ENCODE data around the gene HPSE.
"Not testable (repeated sequence)": the region's sequence is repeated elsewhere in the genome, so short reads cannot be mapped to it uniquely, and the experiment has no call there.

HPSE gene

DNA sequence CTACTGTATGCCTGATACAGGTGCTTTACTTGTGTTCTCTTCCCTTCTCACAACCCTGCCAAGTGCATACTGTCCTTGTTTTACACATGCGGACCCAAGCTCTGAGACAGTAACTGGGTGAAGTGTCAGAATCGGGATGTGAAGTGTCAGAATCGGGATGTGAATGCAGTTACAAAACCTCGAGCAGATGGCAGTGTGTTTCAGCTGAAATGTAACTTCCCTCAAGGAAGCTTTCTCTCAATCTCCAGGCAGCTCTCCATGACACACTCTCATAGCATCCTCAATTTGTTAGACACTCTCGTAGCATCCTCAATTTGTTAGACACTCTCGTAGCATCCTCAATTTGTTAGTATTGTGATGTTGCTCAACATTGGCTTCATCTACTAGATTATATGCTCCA is 1.1 kb upstream of the HPSE start:
- H3K4me1 ChIP-seq (ENCODE audit: control insufficient read depth, insufficient read depth, low read length): no peaks in the 10 kb centered on the region
- H3K9me3 ChIP-seq (ENCODE audit: control insufficient read depth, insufficient read depth, low read depth, low read length): no peaks in the 10 kb centered on the region
- H3K36me3 ChIP-seq (ENCODE audit: control insufficient read depth, insufficient read depth, low read length): no peaks in the 10 kb centered on the region
- peaks cover 56% of the 10 kb centered on the region for H3K27me3 ChIP-seq (ENCODE audit: control insufficient read depth, insufficient read depth, low read length)
- H3K4me3 ChIP-seq (ENCODE audit: low read depth, low read length): peak overlapping the region; percentile 87; the same call in 1 of the 2 replicates
- H3K9ac ChIP-seq (ENCODE audit: low read length): no peak overlapping the region
- H3K27ac ChIP-seq (ENCODE audit: low read depth, low read length): no peak overlapping the region

DNA sequence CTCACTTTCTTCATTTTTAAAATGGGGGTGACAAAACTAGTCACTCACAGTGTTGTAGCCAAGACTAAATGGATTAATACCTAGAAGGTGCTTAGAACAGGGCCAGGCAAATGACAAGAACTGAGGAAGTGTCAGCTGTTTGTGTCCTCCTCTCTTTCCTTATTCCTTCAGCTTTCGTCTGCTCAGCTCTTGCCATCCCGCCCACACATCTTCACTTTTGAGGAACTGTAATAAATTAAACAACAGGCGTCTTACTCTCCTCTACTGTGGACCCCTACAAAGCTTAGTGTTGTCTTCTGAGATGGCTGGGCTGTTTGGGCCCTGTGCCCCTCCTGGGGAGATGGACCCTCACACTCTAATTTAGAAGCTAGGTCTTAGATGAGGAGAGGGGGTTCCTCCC is 2.7 kb downstream of the HPSE start:
- Histone ChIP-seq H3K27ac (ENCODE audit: low read depth, low read length) (no peak overlapping the region), H3K9me3 (ENCODE audit: control insufficient read depth, insufficient read depth, low read depth, low read length) (no peaks in the 10 kb centered on the region), H3K36me3 (ENCODE audit: control insufficient read depth, insufficient read depth, low read length) (no peaks in the 10 kb centered on the region), H3K9ac (ENCODE audit: low read length) (no peak overlapping the region), H3K4me1 (ENCODE audit: control insufficient read depth, insufficient read depth, low read length) (0 out of 2 replicates have a peak, but pooled peaks cover 3% of the 10 kb centered on the region), H3K4me3 (ENCODE audit: low read depth, low read length) (no peak overlapping the region), H3K27me3 (ENCODE audit: control insufficient read depth, insufficient read depth, low read length) (peaks cover 69% of the 10 kb centered on the region)

DNA sequence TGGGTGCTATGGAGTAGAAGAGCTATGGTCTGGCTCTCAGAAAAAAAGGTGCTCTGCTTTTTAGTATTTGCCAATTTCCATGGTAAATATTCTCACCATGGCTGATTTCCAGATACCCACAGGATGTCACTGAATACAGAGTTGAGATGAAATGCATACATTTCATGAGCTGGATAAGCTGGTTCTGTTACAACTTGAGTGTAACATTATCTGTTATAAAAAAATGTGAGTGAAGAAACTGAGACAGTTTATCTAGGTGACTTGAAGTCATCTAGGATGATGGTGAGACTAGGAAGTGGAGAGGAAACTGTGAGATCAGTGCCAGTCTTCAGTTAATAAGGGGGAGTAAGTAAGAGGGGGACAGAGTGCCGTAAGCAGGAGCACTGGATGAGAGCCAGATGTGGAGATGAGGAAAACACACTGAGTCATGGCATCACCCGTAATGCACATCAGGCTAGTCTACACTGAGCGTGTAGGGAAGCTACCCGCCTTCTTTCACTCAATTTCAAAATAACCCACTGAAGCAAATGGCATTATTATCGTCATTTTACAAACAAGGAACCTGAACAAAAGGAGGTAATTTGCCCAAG is 5.0 kb downstream of the HPSE start:
- Histone ChIP-seq H3K27ac (ENCODE audit: low read depth, low read length) (no peak overlapping the region), H3K4me1 (ENCODE audit: control insufficient read depth, insufficient read depth, low read length) (0 out of 2 replicates have a peak, but pooled peaks cover 3% of the 10 kb centered on the region), H3K36me3 (ENCODE audit: control insufficient read depth, insufficient read depth, low read length) (no peaks in the 10 kb centered on the region), H3K4me3 (ENCODE audit: low read depth, low read length) (no peak overlapping the region), H3K9ac (ENCODE audit: low read length) (no peak overlapping the region), H3K27me3 (ENCODE audit: control insufficient read depth, insufficient read depth, low read length) (peaks cover 46% of the 10 kb centered on the region), H3K9me3 (ENCODE audit: control insufficient read depth, insufficient read depth, low read depth, low read length) (no peaks in the 10 kb centered on the region)

DNA sequence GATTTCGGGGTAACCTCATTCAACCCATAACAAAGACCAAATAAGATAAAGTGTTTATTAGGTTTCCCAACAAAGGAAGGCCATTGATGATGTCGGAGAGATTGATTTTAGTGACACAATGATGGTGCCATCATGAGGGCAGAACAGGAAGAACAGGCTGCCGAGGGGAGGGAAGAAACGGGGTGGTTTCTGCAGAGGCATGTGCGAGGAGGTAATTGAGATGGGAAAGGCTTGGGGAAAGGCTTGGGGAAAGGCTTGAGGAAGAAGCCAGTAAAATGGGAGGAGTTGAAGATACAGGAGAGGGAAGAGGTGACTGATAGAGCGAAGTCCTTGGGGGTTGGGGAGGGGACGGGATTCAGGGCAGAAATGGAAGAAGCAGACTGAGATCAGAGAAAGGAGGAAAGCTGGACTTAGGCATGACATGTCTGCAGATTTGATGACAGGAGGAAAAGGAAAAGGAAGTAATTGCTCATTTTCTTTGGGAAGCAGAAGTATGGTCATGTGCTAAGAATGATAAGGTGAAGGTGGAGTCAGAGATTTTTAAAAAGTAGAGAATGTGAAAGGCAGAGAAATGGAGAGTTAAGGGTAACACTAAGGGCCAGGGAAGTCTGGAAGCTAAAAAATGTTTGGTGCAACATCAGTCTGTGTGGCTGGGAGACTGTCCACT is 6.0 kb downstream of the HPSE start:
- Histone ChIP-seq H3K4me3 (ENCODE audit: low read depth, low read length) (no peak overlapping the region), H3K36me3 (ENCODE audit: control insufficient read depth, insufficient read depth, low read length) (no peaks in the 10 kb centered on the region), H3K4me1 (ENCODE audit: control insufficient read depth, insufficient read depth, low read length) (0 out of 2 replicates have a peak, but pooled peaks cover 3% of the 10 kb centered on the region), H3K9me3 (ENCODE audit: control insufficient read depth, insufficient read depth, low read depth, low read length) (no peaks in the 10 kb centered on the region), H3K27me3 (ENCODE audit: control insufficient read depth, insufficient read depth, low read length) (peaks cover 37% of the 10 kb centered on the region), H3K27ac (ENCODE audit: low read depth, low read length) (no peak overlapping the region), H3K9ac (ENCODE audit: low read length) (no peak overlapping the region)

DNA sequence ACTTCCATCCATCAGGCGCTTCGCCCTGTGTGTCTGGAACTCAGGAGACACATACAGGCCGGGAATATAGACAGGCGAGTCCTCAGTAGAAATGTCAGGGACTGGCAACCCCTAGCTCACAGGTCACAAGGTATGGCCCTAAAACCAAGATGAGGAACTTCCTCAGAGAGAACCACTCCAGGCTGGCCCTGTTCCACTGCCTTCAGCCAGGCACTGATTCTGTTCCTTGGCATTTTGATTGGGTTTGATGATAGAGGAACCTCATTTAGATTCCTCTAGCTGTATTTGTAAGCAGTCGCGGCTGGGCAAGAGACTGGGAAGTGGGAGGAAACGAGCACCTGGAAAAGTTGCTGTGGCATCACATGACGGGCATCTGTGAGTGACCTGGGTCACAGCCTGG is 8.1 kb downstream of the HPSE start:
- Histone ChIP-seq H3K9ac (ENCODE audit: low read length) (no peak overlapping the region), H3K36me3 (ENCODE audit: control insufficient read depth, insufficient read depth, low read length) (no peaks in the 10 kb centered on the region), H3K27me3 (ENCODE audit: control insufficient read depth, insufficient read depth, low read length) (peaks cover 17% of the 10 kb centered on the region), H3K4me3 (ENCODE audit: low read depth, low read length) (no peak overlapping the region), H3K27ac (ENCODE audit: low read depth, low read length) (no peak overlapping the region), H3K9me3 (ENCODE audit: control insufficient read depth, insufficient read depth, low read depth, low read length) (no peaks in the 10 kb centered on the region), H3K4me1 (ENCODE audit: control insufficient read depth, insufficient read depth, low read length) (0 out of 2 replicates have a peak, but pooled peaks cover 3% of the 10 kb centered on the region)

DNA sequence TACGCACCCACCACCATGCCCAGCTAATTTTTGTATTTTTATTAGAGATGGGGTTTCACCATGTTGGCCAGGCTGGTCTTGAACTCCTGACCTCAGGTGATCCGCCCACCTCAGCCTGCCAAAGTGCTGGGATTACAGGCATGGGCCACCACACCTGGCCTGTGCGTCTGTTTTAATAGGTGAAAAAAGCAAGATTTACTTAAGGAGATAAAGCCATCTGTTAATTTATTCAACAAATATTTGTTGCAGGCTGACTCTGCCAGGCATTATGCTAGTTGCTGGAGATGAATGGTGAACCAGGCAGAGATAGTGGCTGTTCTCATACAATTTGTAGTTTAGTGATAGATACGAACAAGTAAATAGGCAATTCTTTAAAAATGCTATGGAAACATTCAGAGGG is 9.3 kb downstream of the HPSE start:
- H3K9me3 ChIP-seq (ENCODE audit: control insufficient read depth, insufficient read depth, low read depth, low read length); H3K4me1 ChIP-seq (ENCODE audit: control insufficient read depth, insufficient read depth, low read length): not testable (repeated sequence)

DNA sequence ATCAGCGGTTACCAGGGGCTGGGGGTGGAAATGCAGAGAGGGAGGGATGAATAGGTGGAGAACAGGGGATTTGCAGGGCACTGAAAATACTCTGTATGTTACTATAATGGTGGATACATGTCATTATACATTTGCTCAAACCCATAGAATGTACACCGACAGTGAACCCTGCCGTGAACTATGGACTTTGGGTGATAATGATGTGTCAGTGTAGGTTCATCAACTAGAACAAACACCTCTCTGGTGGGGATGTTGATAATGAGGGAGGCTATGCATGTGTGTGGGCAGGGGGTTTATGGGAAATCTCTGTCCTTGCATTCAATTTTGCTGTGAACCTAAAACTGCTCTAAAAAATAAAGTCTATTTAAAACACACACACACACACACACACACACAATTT is 11.5 kb downstream of the HPSE start:
- Histone ChIP-seq H3K27ac (ENCODE audit: low read depth, low read length) (no peak overlapping the region), H3K9ac (ENCODE audit: low read length) (no peak overlapping the region), H3K27me3 (ENCODE audit: control insufficient read depth, insufficient read depth, low read length) (no peaks in the 10 kb centered on the region; the same call in 1 of the 2 replicates), H3K4me3 (ENCODE audit: low read depth, low read length) (no peak overlapping the region), H3K4me1 (ENCODE audit: control insufficient read depth, insufficient read depth, low read length) (no peaks in the 10 kb centered on the region), H3K9me3 (ENCODE audit: control insufficient read depth, insufficient read depth, low read depth, low read length) (no peaks in the 10 kb centered on the region), H3K36me3 (ENCODE audit: control insufficient read depth, insufficient read depth, low read length) (no peaks in the 10 kb centered on the region)

More for the DNA sequence above, 9.3 kb downstream of the HPSE start:
- not testable (repeated sequence) for H3K27ac ChIP-seq (ENCODE audit: low read depth, low read length); H3K36me3 ChIP-seq (ENCODE audit: control insufficient read depth, insufficient read depth, low read length); H3K4me3 ChIP-seq (ENCODE audit: low read depth, low read length); H3K9ac ChIP-seq (ENCODE audit: low read length)
- H3K27me3 ChIP-seq (ENCODE audit: control insufficient read depth, insufficient read depth, low read length): peaks cover 16% of the 10 kb centered on the region

DNA sequence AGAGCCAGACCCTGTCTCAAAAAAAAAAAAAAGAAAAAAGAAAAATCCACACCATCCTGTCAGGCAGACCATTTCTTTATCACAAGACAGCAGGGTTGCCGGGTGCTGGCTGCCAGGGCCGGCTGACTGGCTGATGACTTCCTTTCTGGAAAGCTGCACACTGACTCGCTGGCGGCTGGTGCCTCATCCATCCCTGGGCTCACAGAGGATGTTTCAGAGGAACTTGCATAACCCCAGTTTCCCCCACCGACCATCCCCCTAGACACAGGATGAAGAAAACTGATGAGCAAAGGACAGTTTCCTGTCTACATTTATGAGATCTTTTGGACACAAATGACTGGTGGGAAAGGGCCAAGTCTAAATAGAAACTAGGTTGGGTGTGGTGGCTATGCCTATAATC is 14.1 kb downstream of the HPSE start:
- no peak overlapping the region for H3K4me3 ChIP-seq (ENCODE audit: low read depth, low read length)
- no peak overlapping the region for H3K9ac ChIP-seq (ENCODE audit: low read length)
- no peak overlapping the region for H3K27ac ChIP-seq (ENCODE audit: low read depth, low read length)
- no peaks in the 10 kb centered on the region for H3K27me3 ChIP-seq (ENCODE audit: control insufficient read depth, insufficient read depth, low read length)
- no peaks in the 10 kb centered on the region for H3K4me1 ChIP-seq (ENCODE audit: control insufficient read depth, insufficient read depth, low read length)
- no peaks in the 10 kb centered on the region for H3K9me3 ChIP-seq (ENCODE audit: control insufficient read depth, insufficient read depth, low read depth, low read length)
- H3K36me3 ChIP-seq (ENCODE audit: control insufficient read depth, insufficient read depth, low read length): no peaks in the 10 kb centered on the region

DNA sequence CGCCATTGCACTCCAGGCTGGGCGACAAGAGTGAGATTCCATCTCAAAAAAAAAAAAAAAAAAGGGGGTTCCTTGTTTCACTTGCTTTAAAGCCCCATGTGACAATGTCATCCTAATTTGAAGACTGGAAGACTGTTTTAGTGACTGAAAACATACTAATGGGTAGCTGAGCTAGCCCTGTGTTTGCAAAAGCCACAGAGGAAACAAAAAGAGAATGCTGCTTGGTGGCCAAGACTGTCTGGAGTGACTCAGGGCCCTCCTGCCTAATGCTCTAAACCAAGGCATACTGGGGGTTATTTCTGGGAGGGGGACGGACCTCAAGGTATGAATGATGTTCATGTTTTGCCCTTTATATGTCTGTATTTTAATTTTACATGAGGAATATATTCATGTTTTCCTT is 16.0 kb downstream of the HPSE start:
- Histone ChIP-seq H3K36me3 (ENCODE audit: control insufficient read depth, insufficient read depth, low read length) (no peaks in the 10 kb centered on the region), H3K9ac (ENCODE audit: low read length) (no peak overlapping the region), H3K4me3 (ENCODE audit: low read depth, low read length) (no peak overlapping the region), H3K27ac (ENCODE audit: low read depth, low read length) (no peak overlapping the region), H3K4me1 (ENCODE audit: control insufficient read depth, insufficient read depth, low read length) (no peaks in the 10 kb centered on the region), H3K27me3 (ENCODE audit: control insufficient read depth, insufficient read depth, low read length) (no peaks in the 10 kb centered on the region), H3K9me3 (ENCODE audit: control insufficient read depth, insufficient read depth, low read depth, low read length) (no peaks in the 10 kb centered on the region)

DNA sequence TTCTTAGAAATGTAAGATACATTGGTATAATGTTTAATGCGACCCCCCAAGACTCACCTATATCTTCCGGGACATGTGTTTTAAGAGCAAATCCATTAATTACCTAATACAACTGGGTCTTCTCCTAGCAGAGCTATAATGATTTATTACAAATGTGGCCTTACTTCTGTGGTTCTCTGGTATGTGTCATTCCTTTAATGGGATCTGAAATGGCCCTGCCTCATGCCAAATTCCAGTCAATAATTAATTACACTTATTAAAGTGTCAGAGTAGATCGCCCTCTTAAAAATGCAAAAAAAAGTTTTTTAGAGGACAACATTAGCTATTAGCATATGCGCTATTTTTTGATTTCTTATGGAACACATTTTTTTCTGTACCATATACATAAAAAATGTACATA is 17.0 kb downstream of the HPSE start:
- Histone ChIP-seq H3K4me3 (ENCODE audit: low read depth, low read length) (no peak overlapping the region), H3K9ac (ENCODE audit: low read length) (no peak overlapping the region), H3K36me3 (ENCODE audit: control insufficient read depth, insufficient read depth, low read length) (no peaks in the 10 kb centered on the region), H3K9me3 (ENCODE audit: control insufficient read depth, insufficient read depth, low read depth, low read length) (no peaks in the 10 kb centered on the region), H3K27me3 (ENCODE audit: control insufficient read depth, insufficient read depth, low read length) (no peaks in the 10 kb centered on the region), H3K27ac (ENCODE audit: low read depth, low read length) (no peak overlapping the region), H3K4me1 (ENCODE audit: control insufficient read depth, insufficient read depth, low read length) (no peaks in the 10 kb centered on the region)

DNA sequence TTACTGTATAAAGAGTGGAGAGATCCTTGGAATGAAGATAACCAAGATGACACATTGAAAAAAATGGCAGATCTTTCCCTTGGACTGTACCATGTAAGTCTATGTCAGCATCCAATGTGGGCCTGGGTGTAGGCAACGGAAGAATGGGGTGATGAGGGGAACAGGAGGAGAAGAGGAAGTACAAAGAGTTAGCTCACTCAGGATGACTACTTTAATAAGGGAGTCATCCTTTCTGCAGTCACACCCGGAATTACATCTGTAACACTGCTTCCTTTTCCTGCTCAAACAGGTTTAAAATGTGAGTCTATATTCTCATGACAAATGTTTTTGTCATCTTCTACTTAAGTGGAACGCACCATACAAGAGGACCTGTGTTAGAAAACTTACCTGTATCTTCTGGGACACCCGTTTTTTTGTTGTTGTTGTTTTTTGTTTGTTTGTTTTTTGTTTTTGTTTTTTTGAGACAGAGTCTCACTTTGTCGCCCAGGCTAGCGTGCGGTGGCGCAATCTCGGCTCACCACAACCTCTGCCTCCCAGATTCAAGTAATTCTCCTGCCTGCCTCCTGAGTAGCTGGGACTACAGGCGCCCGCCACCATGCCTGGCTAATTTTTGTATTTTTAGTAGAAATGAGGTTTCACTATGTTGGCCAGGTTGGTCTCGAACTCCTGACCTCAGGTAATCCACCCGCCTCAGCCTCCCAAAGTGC is 18.0 kb downstream of the HPSE start:
- no peak overlapping the region for H3K27ac ChIP-seq (ENCODE audit: low read depth, low read length)
- no peaks in the 10 kb centered on the region for H3K9me3 ChIP-seq (ENCODE audit: control insufficient read depth, insufficient read depth, low read depth, low read length)

More for the DNA sequence above, 18.0 kb downstream of the HPSE start:
- Histone ChIP-seq H3K9ac (ENCODE audit: low read length) (no peak overlapping the region), H3K4me3 (ENCODE audit: low read depth, low read length) (no peak overlapping the region), H3K4me1 (ENCODE audit: control insufficient read depth, insufficient read depth, low read length) (no peaks in the 10 kb centered on the region), H3K36me3 (ENCODE audit: control insufficient read depth, insufficient read depth, low read length) (no peaks in the 10 kb centered on the region), H3K27me3 (ENCODE audit: control insufficient read depth, insufficient read depth, low read length) (no peaks in the 10 kb centered on the region)
